ENCODE data around the gene ZBTB26.

ZBTB26 gene

DNA sequence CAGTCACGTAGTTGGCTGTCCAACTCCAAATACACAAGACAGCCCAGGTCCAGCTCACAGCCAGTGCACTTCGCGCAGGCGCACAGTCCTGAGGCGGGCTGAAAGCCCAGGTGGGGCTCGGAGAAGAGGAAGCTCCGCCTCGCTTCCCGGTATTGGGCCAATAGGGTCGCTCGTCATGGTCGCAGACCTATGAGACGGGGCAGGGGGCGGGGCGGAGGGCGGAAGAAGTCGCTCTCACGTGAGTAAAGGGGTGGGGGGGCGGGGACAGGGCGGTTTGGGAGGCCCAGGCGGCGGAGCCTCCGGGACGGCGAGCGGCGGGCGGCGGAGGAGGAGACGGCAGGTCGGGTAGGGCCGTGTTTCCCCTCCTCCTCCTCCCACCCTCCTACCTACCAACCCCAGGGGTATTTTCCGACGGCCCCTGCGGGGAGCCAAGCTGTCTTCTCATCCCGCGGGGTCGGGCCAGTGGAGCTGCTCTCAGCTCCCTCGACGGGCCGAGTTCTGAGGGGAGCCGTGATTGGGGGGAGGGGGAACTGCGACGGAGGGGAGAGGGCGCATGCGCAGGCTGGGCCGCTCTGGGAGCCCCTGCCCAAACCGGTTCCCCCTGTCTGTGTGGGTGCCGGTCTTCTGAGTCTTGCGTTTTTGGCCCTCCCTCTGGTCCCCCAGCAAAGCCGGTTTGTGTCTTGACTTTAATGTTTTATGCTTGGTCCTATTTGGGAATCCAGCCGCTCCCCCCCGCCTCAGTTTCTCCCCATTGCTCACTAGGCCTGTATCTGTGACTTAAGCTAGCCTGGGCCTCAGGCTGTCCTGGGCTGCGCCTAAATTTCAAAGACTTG is 9.7 kb upstream of the ZBTB26 start, which contains the start of gene RABGAP1:
Gene RABGAP1, plus strand, starts transcription at position 272 of the 833 bp plus-strand sequence. CDS start 16,040 bp downstream, outside the sequence.
- TF ChIP-seq, protein P1, sequence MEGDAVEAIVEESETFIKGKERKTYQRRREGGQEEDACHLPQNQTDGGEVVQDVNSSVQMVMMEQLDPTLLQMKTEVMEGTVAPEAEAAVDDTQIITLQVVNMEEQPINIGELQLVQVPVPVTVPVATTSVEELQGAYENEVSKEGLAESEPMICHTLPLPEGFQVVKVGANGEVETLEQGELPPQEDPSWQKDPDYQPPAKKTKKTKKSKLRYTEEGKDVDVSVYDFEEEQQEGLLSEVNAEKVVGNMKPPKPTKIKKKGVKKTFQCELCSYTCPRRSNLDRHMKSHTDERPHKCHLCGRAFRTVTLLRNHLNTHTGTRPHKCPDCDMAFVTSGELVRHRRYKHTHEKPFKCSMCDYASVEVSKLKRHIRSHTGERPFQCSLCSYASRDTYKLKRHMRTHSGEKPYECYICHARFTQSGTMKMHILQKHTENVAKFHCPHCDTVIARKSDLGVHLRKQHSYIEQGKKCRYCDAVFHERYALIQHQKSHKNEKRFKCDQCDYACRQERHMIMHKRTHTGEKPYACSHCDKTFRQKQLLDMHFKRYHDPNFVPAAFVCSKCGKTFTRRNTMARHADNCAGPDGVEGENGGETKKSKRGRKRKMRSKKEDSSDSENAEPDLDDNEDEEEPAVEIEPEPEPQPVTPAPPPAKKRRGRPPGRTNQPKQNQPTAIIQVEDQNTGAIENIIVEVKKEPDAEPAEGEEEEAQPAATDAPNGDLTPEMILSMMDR (IDR thresholded peaks at IDR 0.05; ENCODE audit: low read depth, low read length, missing control alignments) = no peak
- DNase-seq (ENCODE audit: low read depth) = peak; percentile 96
- peak within 1 kb of the TSS; percentile 86 for H3K4me3 ChIP-seq (ENCODE audit: low read depth, low read length)

DNA sequence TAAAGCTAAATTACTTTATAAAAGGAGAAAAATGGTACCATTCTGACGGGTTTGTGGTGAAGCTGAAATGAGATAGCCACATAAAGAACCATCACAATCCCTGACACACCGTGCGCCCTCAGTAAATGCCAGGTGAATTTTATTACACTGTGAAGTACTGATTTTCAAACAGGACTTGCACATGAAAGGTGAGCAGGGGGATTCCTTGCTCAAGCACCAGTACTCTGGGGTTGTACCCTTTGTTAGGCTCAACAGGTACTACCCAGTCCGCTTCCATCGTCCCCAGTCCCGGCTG is 9.1 kb upstream of the ZBTB26 start:
- TF ChIP-seq, protein P1 (IDR thresholded peaks at IDR 0.05; ENCODE audit: low read depth, low read length, missing control alignments) = no peak
- DNase-seq (ENCODE audit: low read depth) = no peak
- H3K4me3 ChIP-seq (ENCODE audit: low read depth, low read length) = peak overlapping the region; percentile 54

DNA sequence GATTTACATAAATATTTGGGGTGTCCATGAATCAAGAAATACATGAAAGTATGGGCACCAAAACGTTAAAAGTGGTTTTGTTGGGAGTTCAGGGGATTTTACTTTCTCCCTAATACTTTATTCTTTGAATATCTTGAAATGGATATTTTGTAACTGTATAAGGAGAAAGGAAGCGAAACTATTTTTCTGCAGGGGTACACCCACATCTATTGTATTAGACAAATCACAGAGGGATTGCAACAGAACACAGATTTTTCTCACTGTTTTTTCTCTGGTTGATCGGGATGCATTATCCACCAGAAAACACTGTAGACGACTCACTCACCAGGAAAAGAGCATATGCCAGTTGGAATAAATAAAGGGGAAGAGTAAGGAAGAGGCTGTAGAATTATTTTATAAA is 8.3 kb upstream of the ZBTB26 start:
- DNase-seq (ENCODE audit: low read depth) = no peak
- TF ChIP-seq, protein P1 (IDR thresholded peaks at IDR 0.05; ENCODE audit: low read depth, low read length, missing control alignments) = no peak
- H3K4me3 ChIP-seq (ENCODE audit: low read depth, low read length) = no peak overlapping the region

DNA sequence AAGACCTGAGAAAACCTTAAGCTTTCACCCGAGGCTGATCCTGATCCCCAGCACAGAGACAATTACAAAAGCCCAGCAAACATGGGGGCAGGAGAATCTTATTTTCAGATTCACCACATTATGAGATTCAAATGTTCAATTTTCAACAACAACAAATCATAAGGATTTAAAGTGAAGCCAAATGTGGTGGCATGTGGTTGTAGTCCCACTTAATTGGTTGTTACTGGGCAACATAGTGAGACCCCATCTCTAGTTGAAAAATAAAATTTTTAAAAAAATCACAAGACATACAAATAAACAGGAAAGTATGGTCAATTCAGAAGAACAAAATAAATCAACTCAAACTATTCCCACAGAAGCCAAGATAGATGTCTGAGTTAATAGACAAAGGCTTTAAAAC is 5.6 kb upstream of the ZBTB26 start:
- H3K4me3 ChIP-seq (ENCODE audit: low read depth, low read length) = no peak overlapping the region
- no peak for DNase-seq (ENCODE audit: low read depth)
- TF ChIP-seq, protein P1 (IDR thresholded peaks at IDR 0.05; ENCODE audit: low read depth, low read length, missing control alignments) = no peak

DNA sequence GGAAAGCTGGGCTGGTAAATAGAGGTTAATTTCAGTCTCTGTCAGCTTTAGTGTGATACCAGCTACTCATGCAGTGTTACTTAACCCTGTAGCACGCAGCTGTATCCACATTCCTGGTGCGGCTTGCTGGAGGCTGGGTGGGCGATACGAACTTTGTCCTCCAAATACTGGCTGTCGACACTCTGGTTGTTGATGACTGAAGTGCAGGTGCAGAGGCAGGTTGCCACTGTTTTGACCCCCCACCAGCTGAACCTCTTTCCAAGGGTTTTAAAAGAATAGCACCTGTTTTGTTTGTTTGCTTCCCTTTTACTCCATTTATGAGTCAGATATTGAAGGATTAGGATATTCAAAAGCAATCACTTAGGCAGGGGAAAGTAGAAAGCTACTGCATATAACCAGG is 5.2 kb upstream of the ZBTB26 start:
- no peak for DNase-seq (ENCODE audit: low read depth)
- TF ChIP-seq, protein P1 (IDR thresholded peaks at IDR 0.05; ENCODE audit: low read depth, low read length, missing control alignments) = no peak
- no peak overlapping the region for H3K4me3 ChIP-seq (ENCODE audit: low read depth, low read length)

DNA sequence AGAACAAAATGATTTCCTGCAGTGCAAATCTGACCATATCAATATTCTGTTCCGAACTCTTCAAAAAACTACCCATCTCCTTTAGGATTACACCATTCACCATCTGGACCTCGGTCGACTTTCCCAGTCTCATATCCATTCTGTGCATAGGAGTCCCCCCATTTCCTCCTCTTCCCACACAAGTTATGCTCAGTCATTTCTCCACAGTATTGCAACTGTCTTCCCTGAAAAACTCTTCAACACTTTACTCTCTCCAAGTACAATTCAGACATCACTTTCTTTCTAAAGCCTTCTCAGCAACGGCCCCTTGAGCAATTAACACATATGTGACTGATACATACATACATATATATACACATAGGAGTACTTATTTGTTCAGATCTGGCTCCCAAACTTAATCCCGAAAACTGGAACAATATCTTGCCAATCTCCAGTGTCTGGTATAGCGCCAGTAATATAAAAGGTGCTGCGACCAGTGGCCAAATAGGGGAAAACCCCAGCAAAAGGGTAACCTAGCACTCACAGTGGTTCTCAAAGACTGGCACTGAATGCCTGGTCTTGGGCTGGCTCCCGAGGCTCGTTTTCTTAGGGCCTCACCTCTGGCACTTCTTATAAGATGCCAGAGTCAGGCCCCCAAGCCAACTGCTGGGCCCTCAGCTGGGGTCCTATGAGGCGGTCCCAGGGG is 629 bp downstream of the ZBTB26 start:
- peak overlapping the region; percentile 76 for H3K4me3 ChIP-seq (ENCODE audit: low read depth, low read length)
- no peak for DNase-seq (ENCODE audit: low read depth)
- TF ChIP-seq, protein P1 (IDR thresholded peaks at IDR 0.05; ENCODE audit: low read depth, low read length, missing control alignments) = no peak

Measured in GM12864 (cell line).